ENCODE data around the gene MAML2.

The MAML2 gene

GRCh38 chr11:96149743-96150555, 193.0 kb downstream of the MAML2 start:
- peak; percentile 45 to 47 for DNase-seq

- no peak for DNase-seq
Observed at GRCh38 chr11:96147906-96148486, 195.0 kb downstream of the MAML2 start.

GRCh38 chr11:96147186-96147585, 195.8 kb downstream of the MAML2 start:
- no peak for DNase-seq

- DNase-seq, result no peak
Observed at GRCh38 chr11:96146765-96147164, 196.2 kb downstream of the MAML2 start.

- DNase-seq, result no peak
Observed at GRCh38 chr11:96145163-96145585, 197.8 kb downstream of the MAML2 start.

- no peak for DNase-seq
Observed at GRCh38 chr11:96144553-96144952, 198.4 kb downstream of the MAML2 start.

- no peak for DNase-seq
Observed at GRCh38 chr11:96143041-96143521, 199.9 kb downstream of the MAML2 start.

GRCh38 chr11:96141626-96142025, 201.4 kb downstream of the MAML2 start:
- DNase-seq, result no peak

GRCh38 chr11:96139691-96140090, 203.3 kb downstream of the MAML2 start:
- no peak for DNase-seq

- DNase-seq, result no peak
Observed at GRCh38 chr11:96137373-96137772, 205.6 kb downstream of the MAML2 start.

- DNase-seq, result no peak
Observed at GRCh38 chr11:96136613-96137298, 206.2 kb downstream of the MAML2 start.

- no peak for DNase-seq
Observed at GRCh38 chr11:96134602-96135001, 208.4 kb downstream of the MAML2 start.

GRCh38 chr11:96132437-96132836, 210.6 kb downstream of the MAML2 start:
- DNase-seq, result no peak

- DNase-seq, result no peak
Observed at GRCh38 chr11:96130061-96130620, 212.9 kb downstream of the MAML2 start.

- DNase-seq, result no peak
Observed at GRCh38 chr11:96127596-96127959, 215.4 kb downstream of the MAML2 start.

- DNase-seq, result no peak
Observed at GRCh38 chr11:96126917-96127595, 215.9 kb downstream of the MAML2 start.

- DNase-seq, result no peak
Observed at GRCh38 chr11:96125400-96125799, 217.6 kb downstream of the MAML2 start.

GRCh38 chr11:96124155-96124554, 218.8 kb downstream of the MAML2 start:
- no peak for DNase-seq

GRCh38 chr11:96123301-96123700, 219.7 kb downstream of the MAML2 start:
- no peak for DNase-seq

GRCh38 chr11:96122601-96123074, 220.4 kb downstream of the MAML2 start:
- DNase-seq, result no peak

GRCh38 chr11:96119211-96119610, 223.8 kb downstream of the MAML2 start:
- DNase-seq, result no peak

- DNase-seq, result no peak
Observed at GRCh38 chr11:96116376-96116775, 226.6 kb downstream of the MAML2 start.
